ENCODE results near the gene PPP2R3B.

PPP2R3B gene

GRCh38 chrX:369563-370101 is 17.1 kb downstream of the PPP2R3B start:
- DNase-seq, result no peak

- DNase-seq, result no peak
Measured at GRCh38 chrX:368811-369562, 17.7 kb downstream of the PPP2R3B start.

GRCh38 chrX:367866-368265 is 18.8 kb downstream of the PPP2R3B start:
- DNase-seq, result no peak

- no peak for DNase-seq
Measured at GRCh38 chrX:367349-367748, 19.4 kb downstream of the PPP2R3B start.

GRCh38 chrX:363621-364375 is 22.9 kb downstream of the PPP2R3B start:
- no peak for DNase-seq

- DNase-seq, result no peak
Measured at GRCh38 chrX:362937-363620, 23.6 kb downstream of the PPP2R3B start.

- DNase-seq, result no peak
Measured at GRCh38 chrX:362351-362750, 24.4 kb downstream of the PPP2R3B start.

GRCh38 chrX:361231-362145 is 25.2 kb downstream of the PPP2R3B start:
- DNase-seq, result no peak

GRCh38 chrX:360496-361150 is 26.1 kb downstream of the PPP2R3B start:
- no peak for DNase-seq

GRCh38 chrX:358651-359143 is 28.0 kb downstream of the PPP2R3B start:
- DNase-seq, result no peak

- no peak for DNase-seq
Measured at GRCh38 chrX:357693-358471, 28.8 kb downstream of the PPP2R3B start.

GRCh38 chrX:357035-357692 is 29.5 kb downstream of the PPP2R3B start:
- DNase-seq, result no peak

- DNase-seq, result no peak
Measured at GRCh38 chrX:356385-357034, 30.2 kb downstream of the PPP2R3B start.

GRCh38 chrX:355329-356050 is 31.2 kb downstream of the PPP2R3B start:
- no peak for DNase-seq

- DNase-seq, result no peak
Measured at GRCh38 chrX:353566-354535, 32.9 kb downstream of the PPP2R3B start.

- DNase-seq, result no peak
Measured at GRCh38 chrX:352582-353314, 34.0 kb downstream of the PPP2R3B start.

- no peak for DNase-seq
Measured at GRCh38 chrX:352181-352580, 34.5 kb downstream of the PPP2R3B start.

Measured in NCI-H526 (cell line).